ENCODE data around the gene PRDM16. TPM values are rescaled to one million over a fixed set of nuclear protein-coding genes. Genes with fewer than 3 reads are reported as not detected.

PRDM16 gene
- total RNA-seq, 1 experiment from 2014 or later, result 5.3 TPM

GRCh38 chr1:3141129-3141528 is 72.1 kb downstream of the PRDM16 start:
- intact Hi-C loops (cut with micrococcal nuclease; ENCODE audit: unreplicated experiment), result no loop called here
- Mint-ChIP-seq H3K36me3 (ENCODE audit: insufficient read depth, unreplicated experiment) (no peaks in the 10 kb centered on the region), H3K27me3 (ENCODE audit: insufficient read depth, unreplicated experiment) (no peaks in the 10 kb centered on the region), H3K4me1 (ENCODE audit: low read depth, unreplicated experiment) (no peaks in the 10 kb centered on the region), H3K27ac (ENCODE audit: unreplicated experiment) (no peak overlapping the region), H3K9me3 (ENCODE audit: unreplicated experiment) (no peaks in the 10 kb centered on the region), H3K4me3 (ENCODE audit: unreplicated experiment) (no peak overlapping the region)
- CTCF ChIA-PET, result no interaction called here
- Histone ChIP-seq H3K27me3 (replicated peaks; ENCODE audit: control insufficient read depth, insufficient read depth, low read length) (no peaks in the 10 kb centered on the region), H3K4me3 (ENCODE audit: low read depth, low read length) (no peak overlapping the region), H3K36me3 (ENCODE audit: control insufficient read depth, insufficient read depth, low read length) (no peaks in the 10 kb centered on the region), H3K9me3 (no peaks in the 10 kb centered on the region), H3K4me1 (no peaks in the 10 kb centered on the region)
- no peak for DNase-seq
- BruUV-seq (replicated peaks), result no TSS peak
- TF ChIP-seq CTCF (IDR thresholded peaks at IDR 0.05; ENCODE audit: insufficient read depth in 1 of 2, low read depth in 1 of 2, low read length in 1 of 2, severe bottlenecking in 1 of 2, unreplicated experiment in 1 of 2), result no peak
- POLR2A ChIA-PET, result no interaction called here

- DNase-seq, result no peak
- H3K27ac Mint-ChIP-seq (ENCODE audit: unreplicated experiment), result no peak overlapping the region
Measured at GRCh38 chr1:3141836-3142235, 72.8 kb downstream of the PRDM16 start.

GRCh38 chr1:3142236-3142635 is 73.2 kb downstream of the PRDM16 start:
- no peak for DNase-seq
- BruUV-seq (replicated peaks), result no TSS peak
- TF ChIP-seq CTCF (IDR thresholded peaks at IDR 0.05; ENCODE audit: insufficient read depth in 1 of 2, low read depth in 1 of 2, low read length in 1 of 2, severe bottlenecking in 1 of 2, unreplicated experiment in 1 of 2), result no peak
- CTCF ChIA-PET, result no interaction called here
- Mint-ChIP-seq H3K4me3 (ENCODE audit: unreplicated experiment) (no peak overlapping the region), H3K27me3 (ENCODE audit: insufficient read depth, unreplicated experiment) (no peaks in the 10 kb centered on the region), H3K36me3 (ENCODE audit: insufficient read depth, unreplicated experiment) (no peaks in the 10 kb centered on the region), H3K4me1 (ENCODE audit: low read depth, unreplicated experiment) (no peaks in the 10 kb centered on the region), H3K27ac (ENCODE audit: unreplicated experiment) (no peak overlapping the region), H3K9me3 (ENCODE audit: unreplicated experiment) (no peaks in the 10 kb centered on the region)
- no peak overlapping the region for H3K4me3 ChIP-seq (ENCODE audit: low read depth, low read length)
- no peaks in the 10 kb centered on the region for H3K4me1 ChIP-seq
- H3K27me3 ChIP-seq (replicated peaks; ENCODE audit: control insufficient read depth, insufficient read depth, low read length), result no peaks in the 10 kb centered on the region
- POLR2A ChIA-PET, result no interaction called here
- no peaks in the 10 kb centered on the region for H3K36me3 ChIP-seq (ENCODE audit: control insufficient read depth, insufficient read depth, low read length)
- no peaks in the 10 kb centered on the region for H3K9me3 ChIP-seq
- intact Hi-C loops (cut with micrococcal nuclease; ENCODE audit: unreplicated experiment), result no loop called here

More at GRCh38 chr1:3141836-3142235, 72.8 kb downstream of the PRDM16 start:
- Mint-ChIP-seq H3K27me3 (ENCODE audit: insufficient read depth, unreplicated experiment) (no peaks in the 10 kb centered on the region), H3K9me3 (ENCODE audit: unreplicated experiment) (no peaks in the 10 kb centered on the region), H3K4me1 (ENCODE audit: low read depth, unreplicated experiment) (no peaks in the 10 kb centered on the region), H3K36me3 (ENCODE audit: insufficient read depth, unreplicated experiment) (no peaks in the 10 kb centered on the region), H3K4me3 (ENCODE audit: unreplicated experiment) (no peak overlapping the region)
- Histone ChIP-seq H3K9me3 (no peaks in the 10 kb centered on the region), H3K27me3 (replicated peaks; ENCODE audit: control insufficient read depth, insufficient read depth, low read length) (no peaks in the 10 kb centered on the region), H3K36me3 (ENCODE audit: control insufficient read depth, insufficient read depth, low read length) (no peaks in the 10 kb centered on the region), H3K4me3 (ENCODE audit: low read depth, low read length) (no peak overlapping the region), H3K4me1 (no peaks in the 10 kb centered on the region)
- CTCF ChIA-PET, result no interaction called here
- POLR2A ChIA-PET, result no interaction called here
- BruUV-seq (replicated peaks), result no TSS peak
- no peak for TF ChIP-seq CTCF (IDR thresholded peaks at IDR 0.05; ENCODE audit: insufficient read depth in 1 of 2, low read depth in 1 of 2, low read length in 1 of 2, severe bottlenecking in 1 of 2, unreplicated experiment in 1 of 2)
- intact Hi-C loops (cut with micrococcal nuclease; ENCODE audit: unreplicated experiment), result no loop called here
